Activated naive CD8-positive, alpha-beta T cell treated with anti-CD3 and anti-CD28 coated beads, Interleukin-2, amount 50 U/mL, for 24 hours (primary cell): ENCODE results near the gene NRXN2.
A peak's percentile ranks its signal among the peaks of the same experiment; 100 is the strongest.

ENCODE experiments used
- ATAC-seq: fragments of 150-1000 bp; cut with Tn5 transposase; one replicate; pipeline ENCODE4 v1.10.0; 2021
- DNase-seq: peaks from one replicate; pipeline ENCODE4 v3.0.0; 2021
- H3K27ac Mint-ChIP-seq: one replicate; pipeline ENCODE4 v1.8.0; 2021; ENCODE audit warnings: mild to moderate bottlenecking, mixed read lengths
- H3K27me3 Mint-ChIP-seq: one replicate; pipeline ENCODE4 v1.8.0; 2021; ENCODE audit warnings: mixed read lengths
- H3K36me3 Mint-ChIP-seq: one replicate; pipeline ENCODE4 v1.8.0; 2021; ENCODE audit warnings: low read depth, mixed read lengths
- H3K4me1 Mint-ChIP-seq: one replicate; pipeline ENCODE4 v1.8.0; 2021; ENCODE audit warnings: mixed read lengths
- H3K4me3 Mint-ChIP-seq: one replicate; pipeline ENCODE4 v1.8.0; 2021; ENCODE audit warnings: mild to moderate bottlenecking, moderate library complexity, mixed read lengths
- H3K9me3 Mint-ChIP-seq: one replicate; pipeline ENCODE4 v1.8.0; 2021; ENCODE audit warnings: mixed read lengths

The NRXN2 gene

DNA sequence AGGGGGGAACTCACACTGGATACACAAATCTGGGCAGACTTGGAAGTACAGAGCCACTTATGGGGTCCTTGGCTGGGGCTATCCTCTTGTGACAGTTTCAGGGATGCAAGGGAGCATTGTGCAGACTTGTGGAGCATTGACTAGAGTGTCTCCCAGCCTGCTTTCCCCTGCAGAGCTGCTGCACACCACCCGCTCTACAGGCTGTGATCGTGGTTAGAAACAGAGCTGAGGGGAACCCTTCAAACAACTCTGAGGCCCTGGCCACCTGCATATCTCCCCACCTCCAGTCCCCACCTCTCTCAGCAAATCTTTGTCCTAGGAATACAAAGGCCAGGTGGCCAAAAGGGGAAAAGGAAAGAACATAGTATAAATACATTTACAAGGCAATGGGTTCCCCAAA is 64.7 kb downstream of the NRXN2 start:
- Mint-ChIP-seq H3K9me3 (no peaks in the 10 kb centered on the region), H3K4me1 (peaks cover 7% of the 10 kb centered on the region), H3K36me3 (no peaks in the 10 kb centered on the region), H3K27ac (no peak overlapping the region), H3K27me3 (peaks cover 2% of the 10 kb centered on the region), H3K4me3 (no peak overlapping the region)
- no peak for DNase-seq
- ATAC-seq = no peak

DNA sequence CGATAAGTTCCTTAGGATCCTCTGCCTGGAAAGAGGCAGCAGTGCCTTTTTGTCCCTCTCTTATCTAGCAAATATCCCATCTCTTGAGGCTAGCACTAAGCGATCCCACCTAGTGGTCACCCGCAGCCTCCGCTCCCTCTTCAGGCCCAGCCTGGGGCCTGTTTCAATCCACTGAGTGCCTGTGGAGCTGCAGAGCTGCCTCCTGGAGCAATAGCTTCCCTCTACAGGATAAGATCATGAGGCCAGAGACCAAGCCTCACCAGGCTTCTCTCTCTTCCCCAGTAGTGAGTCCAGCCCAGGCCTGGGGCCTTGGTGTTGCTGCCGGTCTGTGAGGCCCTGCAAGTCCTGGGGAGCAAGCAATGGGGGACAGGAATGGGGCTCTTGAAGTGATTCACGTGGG is 66.1 kb downstream of the NRXN2 start:
- H3K36me3 Mint-ChIP-seq = no peaks in the 10 kb centered on the region
- ATAC-seq (no peak), DNase-seq (no peak)
- H3K4me3 Mint-ChIP-seq = no peak overlapping the region
- H3K27ac Mint-ChIP-seq = no peak overlapping the region
- H3K9me3 Mint-ChIP-seq = no peaks in the 10 kb centered on the region
- peaks cover 8% of the 10 kb centered on the region for H3K4me1 Mint-ChIP-seq
- peaks cover 4% of the 10 kb centered on the region for H3K27me3 Mint-ChIP-seq

DNA sequence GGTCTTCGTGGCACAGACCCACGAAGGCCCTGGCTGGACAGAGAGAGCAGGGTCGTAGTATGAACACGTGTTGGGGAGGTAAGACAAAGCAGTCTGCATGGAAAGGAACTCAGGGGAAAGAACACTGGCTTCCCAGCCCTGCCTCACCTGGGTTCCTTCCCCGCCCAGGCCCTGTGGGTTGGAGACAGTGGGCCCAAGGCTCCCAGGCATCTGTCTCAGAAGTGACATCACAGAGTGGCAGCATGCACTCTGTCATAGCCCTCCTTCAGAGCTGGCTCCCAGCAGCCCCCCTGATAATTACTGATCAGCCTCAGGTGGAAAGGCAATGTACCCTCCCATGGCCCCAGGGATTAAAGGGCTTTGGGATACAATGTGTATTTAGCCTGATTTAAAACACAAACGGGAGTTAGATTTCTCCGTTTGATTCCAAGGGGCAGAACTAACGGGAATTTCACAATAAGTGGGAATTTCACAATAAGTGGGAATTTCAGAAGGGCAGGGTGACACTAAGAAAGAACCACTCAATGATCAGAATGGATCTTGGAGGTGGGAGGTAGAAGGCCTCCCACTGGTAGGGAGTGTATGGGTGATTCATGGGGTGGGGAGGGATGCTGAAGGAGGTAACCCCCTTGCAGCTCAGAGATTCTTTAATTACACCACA is 66.9 kb downstream of the NRXN2 start:
- Mint-ChIP-seq H3K4me1 (peaks cover 8% of the 10 kb centered on the region), H3K36me3 (no peaks in the 10 kb centered on the region), H3K4me3 (no peak overlapping the region), H3K27ac (no peak overlapping the region), H3K27me3 (peaks cover 3% of the 10 kb centered on the region), H3K9me3 (no peaks in the 10 kb centered on the region)
- ATAC-seq (no peak), DNase-seq (no peak)

DNA sequence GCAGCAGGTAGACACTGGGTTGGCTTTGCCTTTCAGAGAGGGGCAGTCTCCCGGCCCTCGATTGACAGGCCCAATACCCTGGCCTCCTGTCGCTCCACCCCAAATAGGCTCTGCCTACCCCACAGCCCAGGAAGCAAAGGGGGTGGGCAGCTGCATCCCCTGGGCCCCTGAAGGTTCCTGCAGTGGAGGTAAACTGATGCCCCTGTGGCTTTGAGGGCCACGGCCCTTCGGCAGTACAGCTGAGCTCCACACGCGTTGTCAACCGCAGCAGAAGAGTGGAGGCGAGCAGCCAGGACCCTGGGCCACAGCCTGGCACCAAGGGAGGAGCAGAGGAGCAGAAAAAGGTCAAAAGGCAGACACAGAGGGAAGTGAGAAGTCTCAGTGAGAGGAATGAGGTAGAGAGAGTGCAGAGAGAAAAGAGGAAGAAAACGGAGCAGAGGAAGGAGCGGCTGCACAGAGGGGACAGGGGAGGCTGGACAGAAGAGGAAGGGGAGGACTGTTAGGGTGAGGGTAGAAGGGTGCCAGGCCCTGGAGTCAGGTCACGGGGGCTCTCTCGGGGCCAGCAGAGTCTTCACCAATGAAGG is 67.9 kb downstream of the NRXN2 start:
- no peak overlapping the region for H3K27ac Mint-ChIP-seq
- H3K4me3 Mint-ChIP-seq = no peak overlapping the region
- H3K27me3 Mint-ChIP-seq = peaks cover 3% of the 10 kb centered on the region
- no peak for ATAC-seq
- H3K36me3 Mint-ChIP-seq = no peaks in the 10 kb centered on the region
- H3K9me3 Mint-ChIP-seq = no peaks in the 10 kb centered on the region
- peaks cover 8% of the 10 kb centered on the region for H3K4me1 Mint-ChIP-seq
- no peak for DNase-seq

DNA sequence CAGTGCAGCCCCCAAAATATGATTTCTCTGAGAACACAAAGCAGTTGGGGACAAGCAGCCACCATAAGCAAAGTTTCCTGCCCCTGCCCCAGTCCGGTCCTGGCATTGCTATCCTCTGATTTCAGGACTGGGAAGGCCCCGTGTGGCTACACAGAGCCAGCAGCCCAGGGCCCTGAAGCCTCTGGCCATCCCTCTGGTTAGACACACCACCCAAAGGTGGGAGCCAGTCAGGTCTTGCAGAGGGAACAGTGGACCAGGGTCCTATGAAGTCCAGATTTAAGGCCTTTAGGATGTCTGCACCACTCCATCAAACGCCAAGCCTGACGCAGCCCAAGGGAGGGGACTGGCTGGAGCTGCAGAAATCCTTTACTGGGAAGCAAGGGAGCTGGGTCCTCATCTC is 68.6 kb downstream of the NRXN2 start:
- H3K27me3 Mint-ChIP-seq = peaks cover 3% of the 10 kb centered on the region
- no peaks in the 10 kb centered on the region for H3K36me3 Mint-ChIP-seq
- H3K4me1 Mint-ChIP-seq = peaks cover 8% of the 10 kb centered on the region
- ATAC-seq = no peak
- no peak for DNase-seq
- H3K9me3 Mint-ChIP-seq = no peaks in the 10 kb centered on the region
- H3K27ac Mint-ChIP-seq = no peak overlapping the region
- no peak overlapping the region for H3K4me3 Mint-ChIP-seq

DNA sequence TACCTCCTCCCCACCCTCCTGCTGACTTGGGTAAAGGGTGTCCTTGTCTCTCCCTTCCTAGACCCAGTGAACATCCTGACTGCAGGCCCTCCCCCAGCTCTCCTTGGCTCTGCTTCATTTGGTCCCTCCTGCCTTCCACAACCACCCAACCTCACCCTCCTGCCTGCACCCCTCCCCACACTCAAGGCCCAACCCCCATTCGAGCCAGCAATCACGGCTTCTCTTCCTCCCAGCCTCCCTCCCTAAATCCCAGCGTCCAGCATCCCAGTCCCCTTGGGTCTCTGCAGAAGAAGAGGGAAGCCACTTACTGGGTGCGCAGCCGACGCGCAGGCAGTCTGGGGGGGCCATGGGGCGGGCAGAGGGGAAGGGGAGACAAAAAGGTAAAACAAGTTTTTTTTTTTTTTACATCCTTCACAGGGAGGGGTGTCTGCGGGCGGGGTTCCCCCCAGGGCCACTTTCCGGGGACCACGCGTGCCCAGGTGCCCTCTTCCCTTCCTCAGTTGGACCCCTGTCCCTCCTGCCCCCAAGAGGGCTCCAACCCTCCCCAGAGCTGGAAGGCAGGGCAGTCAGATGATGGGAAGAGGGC is 69.5 kb downstream of the NRXN2 start:
- H3K36me3 Mint-ChIP-seq = no peaks in the 10 kb centered on the region
- peaks cover 8% of the 10 kb centered on the region for H3K4me1 Mint-ChIP-seq
- H3K27me3 Mint-ChIP-seq = peaks cover 3% of the 10 kb centered on the region
- no peak overlapping the region for H3K4me3 Mint-ChIP-seq
- H3K9me3 Mint-ChIP-seq = no peaks in the 10 kb centered on the region
- DNase-seq (no peak), ATAC-seq (no peak)
- H3K27ac Mint-ChIP-seq = no peak overlapping the region

DNA sequence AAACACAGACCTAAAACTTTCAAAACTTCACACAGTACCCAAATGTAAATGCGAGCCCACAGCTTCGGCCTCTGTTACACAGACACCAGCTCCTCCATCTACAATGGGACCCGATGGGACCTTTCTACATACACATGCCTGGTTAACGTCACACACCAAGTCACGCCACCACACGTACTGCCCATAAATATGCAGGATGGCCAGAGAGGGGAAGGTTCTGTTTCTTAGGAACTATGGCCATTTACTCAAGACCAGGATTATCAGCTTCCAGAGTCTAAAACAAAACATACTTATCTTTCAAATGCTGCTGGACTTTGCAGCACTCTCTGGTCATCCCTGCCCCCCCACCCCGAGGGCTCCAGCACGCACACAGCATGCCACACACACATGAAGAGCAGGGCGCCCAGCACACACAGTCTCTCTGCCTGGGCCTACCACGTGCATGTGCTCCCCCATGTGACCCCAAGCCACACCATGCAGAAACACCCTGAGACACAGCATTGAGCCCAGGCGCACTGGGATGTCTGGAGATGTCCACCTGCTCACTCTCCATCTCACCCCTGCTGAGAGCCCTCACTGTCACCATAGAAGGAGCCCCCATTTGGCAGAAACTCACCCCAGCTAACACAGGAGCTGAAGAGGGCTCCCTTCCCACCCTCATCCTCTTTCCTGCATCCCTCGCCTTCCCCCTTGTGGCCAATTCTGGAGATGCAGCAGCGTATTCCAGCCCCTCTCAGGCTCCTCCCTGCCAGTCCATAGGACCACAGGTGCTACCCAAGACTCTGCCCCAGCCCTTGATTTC is 70.2 kb downstream of the NRXN2 start:
- Mint-ChIP-seq H3K36me3 (no peaks in the 10 kb centered on the region), H3K27me3 (peaks cover 3% of the 10 kb centered on the region), H3K4me1 (peaks cover 8% of the 10 kb centered on the region), H3K4me3 (no peak overlapping the region), H3K9me3 (no peaks in the 10 kb centered on the region), H3K27ac (no peak overlapping the region)
- peak; percentile 82 for DNase-seq
- peak; percentile 74 for ATAC-seq

DNA sequence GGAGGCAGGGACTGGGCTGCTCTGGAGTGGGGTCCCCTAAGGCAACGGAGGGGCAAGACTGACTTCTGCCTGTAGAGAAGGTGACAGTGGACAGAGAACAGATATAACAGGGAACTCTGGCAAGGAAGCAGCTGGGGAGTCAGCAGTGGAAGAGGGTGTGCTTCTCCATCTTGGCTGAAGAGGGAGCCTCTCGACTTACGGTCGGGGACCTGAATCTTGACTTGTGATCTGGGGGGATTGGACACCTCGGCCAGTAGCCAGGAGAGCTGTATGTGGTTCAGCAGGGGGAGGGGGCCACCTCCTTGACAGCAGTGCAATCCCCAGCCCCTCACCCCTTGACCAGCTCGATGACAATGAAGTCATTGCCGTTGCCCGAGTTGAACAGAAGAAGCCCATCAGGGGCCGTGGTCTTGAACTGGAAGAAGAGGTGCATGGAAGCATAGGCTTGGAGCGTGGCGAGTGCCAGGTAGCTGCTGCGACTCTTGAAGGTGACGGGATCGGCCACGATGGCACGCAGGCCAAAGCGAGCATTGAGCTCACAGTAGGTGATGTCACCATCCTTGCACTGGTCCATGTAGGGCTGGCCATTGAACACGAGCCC is 72.0 kb downstream of the NRXN2 start:
- ATAC-seq = no peak
- Mint-ChIP-seq H3K4me3 (no peak overlapping the region), H3K36me3 (no peaks in the 10 kb centered on the region), H3K4me1 (peaks cover 4% of the 10 kb centered on the region), H3K9me3 (no peaks in the 10 kb centered on the region), H3K27me3 (peaks cover 7% of the 10 kb centered on the region), H3K27ac (no peak overlapping the region)
- no peak for DNase-seq

DNA sequence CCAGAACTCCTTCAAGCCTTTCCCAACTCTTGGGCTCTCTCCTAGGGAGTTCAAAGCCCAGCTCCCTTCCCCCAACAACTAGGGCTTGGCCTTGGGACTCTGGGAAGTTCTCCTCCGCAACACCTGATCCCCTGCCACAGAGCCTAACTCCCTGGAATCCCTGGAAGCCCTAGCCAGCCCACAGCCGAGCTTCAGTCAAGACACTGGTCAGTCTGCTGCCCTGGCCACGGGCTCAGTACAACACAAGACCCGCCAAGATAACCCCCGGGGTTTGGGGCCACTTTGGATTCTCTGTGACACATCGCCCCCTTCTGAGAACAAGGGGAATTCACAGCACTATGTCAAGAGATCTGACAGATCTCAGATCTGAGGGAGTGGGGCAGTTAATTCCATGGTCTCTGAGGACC is 73.7 kb downstream of the NRXN2 start:
- no peak for DNase-seq

DNA sequence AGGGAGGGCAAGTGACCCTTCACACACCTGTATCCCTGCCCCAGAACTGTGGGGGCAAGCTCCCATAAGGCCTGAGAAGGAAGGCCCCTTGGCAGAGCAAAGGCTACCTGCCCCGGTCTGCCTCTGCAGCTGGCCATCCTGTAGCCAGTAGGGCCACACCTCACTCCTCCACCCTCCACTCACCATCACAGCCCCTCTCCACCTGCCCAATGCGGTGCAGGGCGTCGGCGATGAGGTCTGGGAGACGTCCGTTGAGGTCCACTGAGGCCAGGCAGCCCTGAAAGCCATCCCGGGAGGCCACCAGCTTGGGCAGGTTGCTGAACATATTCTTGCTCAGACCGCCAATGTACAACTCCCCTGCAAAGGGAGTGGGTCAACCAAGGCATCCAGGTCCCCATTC is 74.4 kb downstream of the NRXN2 start:
- Mint-ChIP-seq H3K27me3 (peaks cover 29% of the 10 kb centered on the region), H3K27ac (no peak overlapping the region), H3K4me3 (no peak overlapping the region), H3K9me3 (no peaks in the 10 kb centered on the region), H3K4me1 (peaks cover 1% of the 10 kb centered on the region), H3K36me3 (no peaks in the 10 kb centered on the region)
- DNase-seq (no peak), ATAC-seq (no peak)

More for the DNA sequence above, 73.7 kb downstream of the NRXN2 start:
- Mint-ChIP-seq H3K27ac (no peak overlapping the region), H3K4me3 (no peak overlapping the region), H3K36me3 (no peaks in the 10 kb centered on the region), H3K9me3 (no peaks in the 10 kb centered on the region), H3K4me1 (peaks cover 1% of the 10 kb centered on the region), H3K27me3 (peaks cover 23% of the 10 kb centered on the region)
- no peak for ATAC-seq

DNA sequence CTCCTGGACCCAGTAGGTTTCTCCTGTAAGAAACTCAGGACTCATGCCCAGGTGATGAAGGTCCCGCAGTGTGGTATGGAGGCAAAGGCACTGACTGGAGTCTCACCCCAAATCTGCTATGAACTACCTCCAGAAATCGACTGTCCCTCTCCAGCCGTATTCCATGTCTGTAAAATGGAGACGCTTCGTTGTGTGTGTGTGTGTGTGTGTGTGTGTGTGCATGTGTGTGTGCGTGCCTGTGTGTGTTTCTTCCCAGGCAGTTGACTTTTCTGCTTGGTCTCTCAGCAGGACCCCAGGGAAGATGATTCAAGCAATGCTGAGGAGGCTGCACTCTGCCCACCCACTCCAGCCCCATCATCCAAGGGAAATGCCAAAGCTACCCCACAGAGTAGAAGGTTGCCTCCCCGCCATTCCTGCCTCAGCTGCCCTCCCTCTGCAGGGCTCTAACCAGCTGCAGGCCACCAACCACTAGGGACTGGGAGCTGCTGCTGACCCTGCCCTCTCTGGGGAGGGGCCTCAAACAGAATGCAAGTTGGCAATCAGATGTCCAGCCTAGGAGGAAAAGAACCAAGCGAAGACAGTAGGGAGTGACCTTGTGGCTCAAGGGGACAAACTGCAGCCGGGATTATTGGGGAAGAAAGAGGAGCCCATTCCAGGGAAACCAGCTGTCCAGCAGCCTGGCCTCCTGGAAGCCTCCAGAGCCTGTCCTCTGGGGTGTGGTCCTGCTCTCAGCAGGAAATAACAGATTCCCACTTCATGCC is 75.8 kb downstream of the NRXN2 start:
- no peaks in the 10 kb centered on the region for H3K9me3 Mint-ChIP-seq
- DNase-seq (no peak), ATAC-seq (no peak)
- H3K27me3 Mint-ChIP-seq = peaks cover 28% of the 10 kb centered on the region
- H3K36me3 Mint-ChIP-seq = no peaks in the 10 kb centered on the region
- no peaks in the 10 kb centered on the region for H3K4me1 Mint-ChIP-seq
- no peak overlapping the region for H3K4me3 Mint-ChIP-seq
- H3K27ac Mint-ChIP-seq = no peak overlapping the region

DNA sequence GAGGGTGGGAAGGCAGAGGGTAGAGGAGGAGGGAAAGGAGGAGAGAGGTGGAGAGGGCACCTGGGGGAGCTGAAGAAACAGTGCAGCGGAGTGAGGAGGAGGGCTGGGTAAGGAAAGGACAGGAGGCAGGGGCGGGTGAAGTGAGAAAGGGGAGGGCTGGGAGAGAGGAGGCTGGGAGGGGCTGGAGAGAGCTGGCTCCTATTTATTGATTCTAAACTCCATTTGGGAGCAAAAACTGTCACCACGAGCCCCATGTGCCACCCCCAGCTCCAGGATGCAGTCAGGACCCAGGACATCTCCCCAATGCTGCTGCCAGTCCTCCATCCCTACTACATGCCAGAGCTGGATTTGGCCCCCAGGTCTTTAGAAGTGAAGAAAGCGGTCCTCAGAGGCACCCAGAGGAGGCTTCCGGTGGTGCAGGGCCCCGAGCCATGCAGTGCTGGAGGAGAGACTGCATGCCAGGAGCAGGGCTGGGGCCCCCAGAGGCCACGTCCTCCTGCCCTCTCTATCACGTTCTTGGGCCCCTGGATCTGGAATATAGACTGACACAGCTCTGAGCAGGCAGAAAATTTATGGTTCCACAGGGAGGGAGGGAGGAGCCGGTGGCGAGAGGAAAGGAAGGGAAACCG is 78.2 kb downstream of the NRXN2 start:
- DNase-seq = no peak

DNA sequence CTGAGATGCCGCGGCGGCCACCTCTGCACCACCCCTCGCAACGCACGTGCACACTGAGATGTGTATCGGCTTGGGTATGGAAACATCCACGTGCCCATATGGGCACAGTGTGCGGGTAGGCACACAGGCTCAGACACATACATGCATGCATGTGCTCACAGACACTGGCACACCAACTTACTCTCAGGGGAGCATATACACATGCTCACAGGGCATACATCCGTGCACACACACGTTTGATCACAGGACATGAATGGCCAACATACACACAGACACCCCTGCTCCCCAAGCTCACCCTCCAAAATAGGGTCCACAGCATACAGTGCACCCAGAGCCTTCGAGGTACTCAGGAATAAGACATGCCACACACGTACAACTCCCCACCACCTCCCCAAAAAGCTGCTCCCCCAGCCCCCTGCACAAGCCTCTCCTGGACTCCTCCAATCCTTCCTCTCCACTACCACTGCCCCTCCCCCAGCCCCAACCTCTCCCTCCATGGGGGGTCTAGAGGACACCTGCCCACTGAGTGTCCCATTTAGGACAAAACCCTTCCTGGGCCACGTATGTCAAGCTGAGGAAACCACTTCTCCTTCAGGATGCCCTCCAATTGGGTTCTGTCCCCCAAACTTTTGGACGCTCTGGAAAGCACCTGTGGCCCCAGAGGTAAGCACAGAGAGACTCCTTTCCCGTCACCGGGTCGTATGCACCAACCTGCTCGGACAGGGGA is 78.9 kb downstream of the NRXN2 start:
- no peaks in the 10 kb centered on the region for H3K4me1 Mint-ChIP-seq
- no peaks in the 10 kb centered on the region for H3K36me3 Mint-ChIP-seq
- H3K4me3 Mint-ChIP-seq = no peak overlapping the region
- no peaks in the 10 kb centered on the region for H3K9me3 Mint-ChIP-seq
- H3K27me3 Mint-ChIP-seq = peaks cover 28% of the 10 kb centered on the region
- no peak for ATAC-seq
- no peak overlapping the region for H3K27ac Mint-ChIP-seq
- no peak for DNase-seq

More for the DNA sequence above, 78.2 kb downstream of the NRXN2 start:
- ATAC-seq = no peak
- no peaks in the 10 kb centered on the region for H3K4me1 Mint-ChIP-seq
- H3K27me3 Mint-ChIP-seq = peaks cover 28% of the 10 kb centered on the region
- H3K27ac Mint-ChIP-seq = no peak overlapping the region
- no peak overlapping the region for H3K4me3 Mint-ChIP-seq
- no peaks in the 10 kb centered on the region for H3K36me3 Mint-ChIP-seq
- H3K9me3 Mint-ChIP-seq = no peaks in the 10 kb centered on the region
